GM18526 (cell line): ENCODE measurements around the gene KCP.

Source experiments
- POLR2A ChIP-seq: IDR thresholded peaks from 3 replicates; pipeline ENCODE4 v1.6.1; 2011; ENCODE audit not compliant: insufficient read length; ENCODE audit errors: extremely low read depth

KCP gene

GRCh38 chr7:128918016-128918665 lies 7.6 kb upstream of the KCP start:
- no peak for TF ChIP-seq POLR2A

- no peak for TF ChIP-seq POLR2A
These were observed 6.6 kb upstream of the KCP start for GRCh38 chr7:128917122-128917521.

GRCh38 chr7:128916643-128916915 lies 6.1 kb upstream of the KCP start:
- TF ChIP-seq POLR2A = no peak

GRCh38 chr7:128915841-128916642 lies 5.5 kb upstream of the KCP start:
- no peak for TF ChIP-seq POLR2A

- no peak for TF ChIP-seq POLR2A
These were observed 4.8 kb upstream of the KCP start for GRCh38 chr7:128915271-128915819.

GRCh38 chr7:128914566-128915151 lies 4.2 kb upstream of the KCP start:
- peak; percentile 13 for TF ChIP-seq POLR2A

- no peak for TF ChIP-seq POLR2A
These were observed 3.5 kb upstream of the KCP start for GRCh38 chr7:128913870-128914565.

- TF ChIP-seq POLR2A = no peak
These were observed 1.8 kb upstream of the KCP start for GRCh38 chr7:128912281-128912680.

- no peak for TF ChIP-seq POLR2A
These were observed 1.0 kb upstream of the KCP start for GRCh38 chr7:128911423-128912031.

GRCh38 chr7:128909625-128910568 lies 612 bp downstream of the KCP start:
- TF ChIP-seq POLR2A = no peak

- no peak for TF ChIP-seq POLR2A
These were observed 1.5 kb downstream of the KCP start for GRCh38 chr7:128908750-128909624.

GRCh38 chr7:128906766-128907559 lies 3.5 kb downstream of the KCP start:
- TF ChIP-seq POLR2A = no peak
